ENCODE results near the gene RBFOX2.

RBFOX2 gene

GRCh38 chr22:35903571-35904335 is 124.9 kb downstream of the RBFOX2 start:
- DNase-seq (ENCODE audit: low read depth in 1 of 2, low spot score in 1 of 2): no peak

- no peak for DNase-seq (ENCODE audit: low read depth in 1 of 2, low spot score in 1 of 2)
These were observed 128.0 kb downstream of the RBFOX2 start for GRCh38 chr22:35900483-35901168.

DNA sequence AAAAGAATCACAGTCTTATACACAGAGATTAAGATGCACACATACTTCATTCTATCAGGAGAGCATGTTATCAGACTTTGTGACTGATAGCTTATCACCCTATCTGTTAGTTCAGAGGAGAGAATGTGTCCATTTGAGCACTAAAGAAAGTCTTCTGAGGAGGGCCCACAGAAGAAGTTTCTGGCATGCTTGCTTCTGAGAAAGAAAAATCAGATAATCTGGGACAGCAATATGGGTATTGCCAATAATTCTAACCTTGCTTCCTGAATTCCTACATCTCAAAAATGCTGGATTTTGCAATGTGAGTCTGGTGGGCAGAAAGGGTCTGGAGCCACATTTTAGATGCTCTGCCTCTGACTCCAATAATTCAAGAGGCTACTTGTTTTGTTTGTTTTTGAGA is 128.9 kb downstream of the RBFOX2 start:
- DNase-seq (ENCODE audit: low read depth in 1 of 2, low spot score in 1 of 2): no peak

DNA sequence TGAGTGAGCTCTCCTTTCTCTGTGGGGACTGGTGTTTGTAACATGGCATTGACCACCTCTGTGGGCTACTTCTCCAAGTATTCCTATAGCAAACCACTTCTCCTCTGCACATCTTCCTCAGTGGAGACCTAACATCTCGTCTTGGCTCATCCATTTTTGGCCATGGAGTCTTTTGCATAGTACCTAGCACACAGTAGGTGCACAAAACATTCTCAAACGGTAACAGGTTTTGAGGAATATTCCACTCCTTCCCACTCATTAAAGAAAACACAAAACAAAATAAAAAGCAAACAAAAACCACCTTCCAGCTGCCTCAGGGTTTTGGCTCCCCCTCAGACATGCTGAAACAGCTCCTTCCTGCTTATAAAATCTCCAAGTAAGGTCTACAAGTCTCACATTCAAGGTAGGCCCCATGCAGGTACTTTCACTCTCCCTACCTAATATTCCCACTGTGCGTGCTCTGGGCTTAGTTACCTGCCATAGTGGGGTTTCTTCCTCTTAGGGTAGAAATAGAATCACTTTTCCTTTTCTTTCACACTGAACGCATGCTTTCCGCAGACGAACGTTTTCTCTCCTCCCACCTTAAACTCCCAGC is 132.4 kb downstream of the RBFOX2 start:
- DNase-seq (ENCODE audit: low read depth in 1 of 2, low spot score in 1 of 2): no peak

GRCh38 chr22:35894937-35895708 is 133.5 kb downstream of the RBFOX2 start:
- DNase-seq (ENCODE audit: low read depth in 1 of 2, low spot score in 1 of 2): no peak

DNA sequence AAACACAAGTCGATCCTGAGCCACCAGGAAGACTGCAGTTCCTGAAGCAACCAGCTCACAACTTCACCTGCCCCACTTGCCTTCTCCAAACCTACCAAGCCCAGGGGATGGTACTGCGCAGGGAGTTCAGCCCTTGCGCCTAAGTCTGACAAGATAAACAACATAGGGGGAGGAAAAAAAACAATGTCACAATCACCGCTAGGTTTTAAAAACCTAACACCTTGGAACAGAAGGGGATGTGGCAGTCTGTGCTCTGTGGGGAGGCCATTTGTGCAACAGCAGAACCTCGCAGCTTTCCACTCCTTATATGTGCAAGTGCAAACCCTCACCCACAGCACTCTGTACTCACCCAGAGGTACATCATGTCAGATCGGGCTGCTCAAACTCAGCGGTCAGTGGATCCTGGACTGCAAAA is 134.2 kb downstream of the RBFOX2 start:
- no peak for DNase-seq (ENCODE audit: low read depth in 1 of 2, low spot score in 1 of 2)

GRCh38 chr22:35893698-35894097 is 134.9 kb downstream of the RBFOX2 start:
- no peak for DNase-seq (ENCODE audit: low read depth in 1 of 2, low spot score in 1 of 2)

DNA sequence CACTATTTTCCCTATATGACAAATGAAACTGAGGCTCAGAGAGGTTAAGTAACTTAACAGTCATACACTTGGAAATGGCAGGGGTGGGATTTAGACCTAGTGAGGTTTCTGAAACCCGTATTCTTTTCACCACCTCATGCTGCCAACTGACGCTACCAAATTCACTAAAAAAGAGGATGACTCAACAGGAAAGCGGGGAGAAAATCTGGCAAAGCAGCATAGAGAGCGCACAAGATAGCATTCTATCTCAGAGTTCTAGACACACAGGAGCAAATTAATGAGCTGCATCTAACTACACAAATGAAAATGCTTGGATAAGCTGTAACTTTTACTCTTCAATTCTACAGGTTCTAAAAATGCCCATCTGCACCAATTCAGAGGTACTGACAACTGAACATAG is 136.4 kb downstream of the RBFOX2 start:
- no peak for DNase-seq (ENCODE audit: low read depth in 1 of 2, low spot score in 1 of 2)

DNA sequence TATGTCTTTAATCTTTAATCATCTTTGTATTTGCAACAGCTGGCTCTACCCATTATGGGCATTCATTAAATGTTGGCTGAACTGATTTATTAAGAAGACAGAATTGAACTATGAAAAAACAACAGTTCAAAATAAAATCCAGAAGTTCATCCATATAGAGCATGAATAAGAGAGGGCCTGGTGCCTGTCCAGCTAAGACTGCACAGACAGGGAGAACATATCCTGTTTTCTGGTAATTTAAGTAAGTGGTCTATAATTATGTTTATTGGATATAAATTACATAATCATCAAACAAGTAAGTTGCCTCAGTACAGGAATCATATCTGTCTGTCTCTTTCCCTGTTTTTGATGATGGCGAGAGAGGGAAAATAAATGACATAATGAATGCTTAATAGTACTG is 137.2 kb downstream of the RBFOX2 start:
- DNase-seq (ENCODE audit: low read depth in 1 of 2, low spot score in 1 of 2): no peak

DNA sequence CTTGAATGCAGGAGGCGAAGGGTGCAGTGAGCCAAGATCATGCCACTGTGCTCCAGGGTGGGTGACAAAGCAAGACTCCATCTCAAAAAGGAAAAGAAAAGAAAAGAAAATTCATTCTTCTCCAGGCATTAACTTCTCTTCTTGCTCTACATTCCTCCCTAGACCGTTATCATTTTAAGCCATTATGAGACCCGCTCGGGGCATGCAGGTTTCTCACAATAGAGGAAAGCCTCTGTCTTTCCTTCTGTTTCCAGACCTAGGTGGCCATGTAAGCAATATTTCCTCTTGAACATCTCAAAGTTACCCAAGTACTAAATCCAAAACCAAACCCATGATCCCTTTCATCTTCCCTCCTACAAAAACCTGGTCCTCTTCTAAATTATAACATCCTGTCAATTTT is 139.6 kb downstream of the RBFOX2 start:
- DNase-seq (ENCODE audit: low read depth in 1 of 2, low spot score in 1 of 2): no peak

DNA sequence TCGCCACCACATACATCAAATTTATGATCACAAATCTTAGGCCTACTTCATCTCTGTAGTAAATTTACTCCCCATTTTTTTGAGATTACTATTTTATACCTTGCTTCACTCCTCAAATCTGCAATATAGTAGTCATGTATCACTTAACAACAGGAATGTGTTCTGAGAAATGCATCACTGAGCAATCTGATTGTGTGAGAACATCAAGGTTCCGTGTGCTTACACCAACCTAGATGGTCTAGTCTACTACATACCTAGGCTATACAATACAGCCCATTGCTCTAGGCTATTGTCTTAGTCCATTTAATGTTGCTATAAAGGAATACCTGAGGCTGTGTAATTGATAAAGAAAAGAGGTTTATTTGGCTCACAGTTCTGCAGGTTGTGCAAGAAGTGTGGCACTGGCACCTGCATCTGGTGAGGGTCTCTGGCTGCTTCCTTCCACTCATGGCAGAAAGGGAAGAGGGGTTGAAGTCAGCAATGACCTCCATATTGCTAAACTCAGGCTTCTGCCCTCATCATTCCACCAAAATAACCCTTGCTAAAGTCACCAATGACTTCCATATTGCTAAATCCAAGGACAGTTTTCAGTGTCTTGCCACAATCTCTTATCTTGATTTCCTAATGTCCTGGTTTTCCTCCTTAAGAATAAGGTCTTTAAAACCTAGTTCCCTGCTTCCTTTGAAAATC is 140.3 kb downstream of the RBFOX2 start:
- no peak for DNase-seq (ENCODE audit: low read depth in 1 of 2, low spot score in 1 of 2)

DNA sequence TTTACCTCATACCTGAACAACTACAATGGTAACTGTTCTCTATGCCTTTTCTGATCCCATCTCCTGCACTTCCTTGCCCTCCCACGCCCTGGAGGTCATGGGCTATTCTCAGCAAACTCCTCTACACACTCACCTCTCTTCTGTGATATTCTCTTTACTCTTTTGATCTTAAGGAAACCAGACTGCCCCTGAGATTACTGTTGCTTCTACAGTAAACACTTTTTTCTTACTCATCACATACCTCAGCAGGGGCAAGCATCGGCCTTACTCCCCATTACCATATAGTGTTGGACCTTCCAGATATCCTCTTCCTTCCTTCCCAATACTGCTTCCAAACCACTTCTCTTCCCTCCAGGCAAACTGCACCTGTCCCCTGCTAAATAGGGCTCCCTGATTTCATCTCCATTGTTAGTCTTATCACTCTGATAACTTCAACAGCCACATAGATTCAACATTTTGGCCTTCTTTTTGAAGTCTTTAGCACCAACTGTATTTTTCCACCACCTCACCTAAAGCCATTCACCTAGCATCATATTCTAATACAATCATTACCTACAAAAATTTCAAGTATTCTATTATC is 141.2 kb downstream of the RBFOX2 start:
- DNase-seq (ENCODE audit: low read depth in 1 of 2, low spot score in 1 of 2): no peak

- no peak for DNase-seq (ENCODE audit: low read depth in 1 of 2, low spot score in 1 of 2)
These were observed 142.3 kb downstream of the RBFOX2 start for GRCh38 chr22:35886309-35886708.

- DNase-seq (ENCODE audit: low read depth in 1 of 2, low spot score in 1 of 2): no peak
These were observed 144.1 kb downstream of the RBFOX2 start for GRCh38 chr22:35884529-35884928.

GRCh38 chr22:35883031-35883620 is 145.5 kb downstream of the RBFOX2 start:
- no peak for DNase-seq (ENCODE audit: low read depth in 1 of 2, low spot score in 1 of 2)

DNA sequence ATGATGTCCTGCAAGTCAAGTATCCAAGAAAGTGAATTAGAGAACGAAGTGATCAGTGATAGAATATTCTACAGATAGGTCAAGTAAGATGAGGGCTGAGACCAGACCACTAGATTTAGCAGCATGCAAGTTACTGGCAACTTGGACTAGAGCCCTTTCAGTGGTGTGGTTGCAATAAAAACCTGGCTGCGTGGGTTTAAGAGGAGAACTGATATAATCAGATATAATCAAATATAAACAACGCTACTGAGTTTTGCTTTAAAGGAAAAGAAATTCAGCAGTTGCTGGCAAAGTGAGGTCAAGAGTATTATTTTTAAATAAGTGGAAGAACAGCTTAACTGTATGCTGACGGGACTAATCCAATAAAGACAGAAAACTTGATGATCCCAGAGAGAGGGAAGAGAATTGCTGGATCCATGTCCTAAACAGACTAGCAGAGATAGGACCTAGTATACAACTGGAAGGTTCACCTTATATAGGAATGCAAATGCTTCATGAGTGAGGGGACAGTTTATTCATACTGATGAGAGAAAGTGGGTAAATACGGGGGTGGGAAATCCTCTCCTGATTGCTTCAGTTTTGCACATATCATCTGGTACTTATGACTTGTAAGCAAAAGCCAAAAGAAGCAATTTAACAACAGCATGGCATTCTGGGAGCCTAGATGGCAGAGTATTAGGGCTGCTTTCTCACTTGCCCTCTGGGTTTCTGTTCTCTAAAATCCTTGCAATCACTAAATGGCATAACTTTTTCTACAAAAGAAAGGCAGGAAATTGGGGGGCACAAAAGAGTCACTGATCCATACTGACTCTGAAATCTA is 146.2 kb downstream of the RBFOX2 start:
- no peak for DNase-seq (ENCODE audit: low read depth in 1 of 2, low spot score in 1 of 2)

DNA sequence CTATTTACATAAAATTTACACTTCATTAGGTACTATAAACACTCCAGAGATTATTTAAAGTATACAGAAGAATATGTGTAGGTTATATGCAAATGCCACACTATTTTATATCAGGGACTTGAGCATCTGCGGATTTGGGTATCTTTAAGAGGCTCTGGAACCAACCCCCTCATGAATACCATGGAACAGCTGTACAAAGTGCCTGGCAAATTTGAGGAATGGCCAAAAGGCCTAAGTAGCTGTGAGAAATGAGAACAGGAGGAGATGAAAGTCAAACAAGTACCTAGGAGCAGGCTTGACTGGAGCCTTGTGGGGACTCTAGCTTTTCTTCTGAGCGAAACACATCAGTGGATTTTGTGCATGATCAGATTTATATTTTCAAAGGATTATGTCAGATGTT is 149.3 kb downstream of the RBFOX2 start:
- no peak for DNase-seq (ENCODE audit: low read depth in 1 of 2, low spot score in 1 of 2)

GRCh38 chr22:35873426-35873825 is 155.2 kb downstream of the RBFOX2 start:
- DNase-seq (ENCODE audit: low read depth in 1 of 2, low spot score in 1 of 2): no peak

- no peak for DNase-seq (ENCODE audit: low read depth in 1 of 2, low spot score in 1 of 2)
These were observed 156.2 kb downstream of the RBFOX2 start for GRCh38 chr22:35872451-35872850.

Data from activated T-helper 1 cell treated with anti-CD3 and anti-CD28 coated beads, Interleukin-2, amount 50 U/mL, for 16 hours (primary cell).